Activated CD4-positive, alpha-beta T cell treated with anti-CD3 and anti-CD28 coated beads for 4 hours (primary cell): ENCODE measurements around the gene NCKAP5.

ENCODE experiments used
- DNase-seq, 2 donors: peaks; one replicate each; pipeline ENCODE4 v3.0.0-alpha.2; 2020

NCKAP5 gene

DNA sequence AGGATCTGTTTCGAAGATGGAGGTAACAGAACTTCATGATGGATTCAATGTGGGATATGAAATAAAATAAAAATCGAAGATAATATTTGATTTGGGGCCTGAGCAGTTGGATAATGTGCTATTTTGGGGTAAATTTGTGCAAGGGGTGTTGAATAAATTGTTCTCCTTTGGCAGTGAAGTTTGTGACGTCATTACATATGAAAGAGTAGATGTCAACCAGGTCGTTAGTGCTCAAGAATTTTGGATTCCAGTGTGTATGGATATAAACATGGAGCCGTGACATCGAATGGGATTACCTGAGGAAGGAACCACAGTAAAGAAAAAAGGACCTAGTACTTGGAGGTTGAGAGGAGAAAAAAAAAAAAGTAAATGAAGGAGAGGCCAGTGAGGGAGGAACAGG lies 253.0 kb downstream of the NCKAP5 start:
- DNase-seq, result no peak

GRCh38 chr2:133314795-133315194 lies 253.5 kb downstream of the NCKAP5 start:
- DNase-seq, result no peak

- DNase-seq, result no peak
Measured at GRCh38 chr2:133312038-133312729, 256.1 kb downstream of the NCKAP5 start.

GRCh38 chr2:133306236-133306635 lies 262.0 kb downstream of the NCKAP5 start:
- no peak for DNase-seq

GRCh38 chr2:133304344-133304743 lies 263.9 kb downstream of the NCKAP5 start:
- DNase-seq, result no peak

DNA sequence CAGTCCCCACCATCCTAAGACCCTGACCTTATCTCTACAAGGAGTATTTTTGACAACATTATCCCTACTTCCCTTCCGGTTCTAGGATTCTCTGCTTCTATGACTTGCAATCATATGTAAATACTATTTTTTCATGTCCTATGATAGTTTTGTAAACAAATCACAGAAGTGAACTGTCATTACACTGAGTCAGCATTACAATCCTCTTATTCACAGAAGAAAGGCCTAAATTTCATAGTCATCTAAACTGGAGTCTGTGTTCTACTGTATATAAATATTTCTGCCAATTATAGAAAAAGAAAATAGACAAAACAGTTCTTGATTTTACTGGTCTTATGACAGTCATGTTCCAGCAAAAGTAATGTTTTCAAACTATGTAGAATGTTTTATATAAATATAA lies 265.1 kb downstream of the NCKAP5 start:
- DNase-seq, result no peak

DNA sequence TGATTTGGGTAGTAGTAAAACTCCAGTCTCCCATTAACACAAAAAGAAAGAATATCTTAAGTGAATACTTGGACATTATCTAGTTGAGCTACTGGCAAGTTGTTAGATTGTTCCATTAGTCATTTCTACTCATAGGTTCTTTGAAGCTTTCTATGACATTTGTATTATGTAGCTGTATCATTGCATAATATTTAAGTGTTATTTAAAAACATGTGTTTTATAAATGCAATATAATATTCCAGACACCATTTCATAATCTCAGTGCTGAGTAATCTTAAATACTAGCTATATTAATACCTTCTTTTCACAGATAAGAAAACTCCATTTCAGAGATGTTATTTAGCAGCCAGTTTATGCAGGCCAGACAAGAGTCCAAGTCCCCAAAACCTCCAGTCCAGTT lies 271.9 kb downstream of the NCKAP5 start:
- no peak for DNase-seq

- DNase-seq, result no peak
Measured at GRCh38 chr2:133293544-133294353, 274.5 kb downstream of the NCKAP5 start.

DNA sequence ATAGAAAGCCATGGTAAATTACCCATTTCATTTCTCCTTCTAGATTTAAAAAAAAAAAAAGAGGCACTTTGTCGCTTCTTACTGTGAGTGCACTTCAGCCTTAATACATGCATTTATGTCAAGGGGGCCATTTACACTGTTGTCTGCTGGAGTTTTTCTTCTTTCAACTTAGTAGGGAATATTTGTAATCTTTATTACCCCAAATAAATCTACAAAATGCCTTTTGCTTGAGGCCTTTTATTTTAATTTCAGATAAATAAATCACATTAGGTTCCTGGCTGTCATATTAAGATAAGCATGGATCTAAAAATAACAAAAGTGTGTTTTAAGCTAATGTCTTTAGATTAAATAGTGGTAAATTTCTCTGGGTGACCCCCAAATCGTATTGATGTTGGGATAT lies 276.0 kb downstream of the NCKAP5 start:
- DNase-seq, result no peak

GRCh38 chr2:133287709-133288108 lies 280.6 kb downstream of the NCKAP5 start:
- no peak for DNase-seq

DNA sequence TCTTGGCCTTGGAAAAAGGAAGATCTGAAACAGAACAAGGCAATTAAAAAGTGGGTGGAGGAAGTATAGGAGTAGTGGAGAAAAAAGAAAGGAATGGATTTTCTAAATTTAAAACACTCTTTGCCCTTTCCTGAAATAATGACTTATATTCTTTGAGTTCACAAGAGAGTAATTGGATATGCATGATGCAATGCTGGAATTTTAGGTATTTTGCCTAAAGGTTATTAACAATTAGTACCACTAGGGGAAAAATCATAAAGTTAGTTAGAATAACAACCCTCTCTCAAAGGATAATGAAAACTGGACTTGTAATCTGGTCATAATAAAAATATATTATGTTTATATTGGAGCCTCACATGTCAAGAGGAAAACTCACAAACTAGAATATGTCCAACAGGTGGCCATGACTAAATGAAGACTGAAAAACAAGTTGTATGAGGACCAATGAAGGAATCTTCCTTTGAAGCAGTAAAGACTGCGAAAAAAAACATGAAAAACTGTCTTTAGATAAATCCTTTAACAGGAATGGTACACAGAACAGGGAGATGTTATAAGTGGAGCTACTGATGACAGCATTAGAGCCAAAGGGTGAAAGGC lies 281.8 kb downstream of the NCKAP5 start:
- no peak for DNase-seq

DNA sequence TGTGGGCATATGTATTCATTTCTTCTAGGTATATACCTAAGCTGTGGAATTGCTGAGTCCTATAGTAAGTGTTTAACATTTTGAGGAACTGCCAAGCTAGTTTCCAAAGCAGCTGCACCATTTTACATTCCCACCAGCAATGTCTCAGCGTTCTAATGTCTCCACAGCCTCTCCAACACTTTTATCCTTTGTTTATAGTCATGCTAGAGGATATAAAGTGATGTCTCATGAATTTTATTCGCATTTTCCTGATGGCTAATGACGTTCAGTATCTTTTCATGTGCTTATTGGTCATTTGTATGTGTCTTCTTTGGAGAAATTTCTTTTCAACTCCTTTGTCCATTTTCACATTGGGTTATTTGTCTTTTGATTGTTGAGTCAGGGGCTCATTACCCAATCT lies 295.2 kb downstream of the NCKAP5 start:
- DNase-seq, result no peak

- DNase-seq, result no peak
Measured at GRCh38 chr2:133271105-133271504, 297.2 kb downstream of the NCKAP5 start.

DNA sequence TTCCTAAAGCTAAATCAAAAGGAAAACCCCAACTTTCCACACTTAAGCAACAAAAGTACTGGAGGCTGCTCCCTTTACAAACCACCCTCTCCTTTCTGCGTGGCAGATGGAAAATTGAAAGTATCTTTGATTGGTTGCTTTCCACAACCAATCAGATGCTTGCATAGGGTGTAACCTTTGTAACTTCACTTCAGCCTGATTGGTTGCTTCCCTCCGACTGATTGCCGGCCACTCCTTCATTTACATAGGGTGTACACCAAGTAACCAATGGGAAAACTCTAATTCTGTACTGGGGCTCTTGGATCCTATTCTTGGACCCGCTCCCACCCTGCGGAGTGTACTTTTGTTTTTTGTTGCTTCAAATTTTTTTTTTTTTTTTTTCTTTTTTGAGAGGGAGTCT lies 297.7 kb downstream of the NCKAP5 start:
- no peak for DNase-seq

GRCh38 chr2:133266926-133267590 lies 301.2 kb downstream of the NCKAP5 start:
- no peak for DNase-seq

- DNase-seq, result no peak
Measured at GRCh38 chr2:133266041-133266925, 302.0 kb downstream of the NCKAP5 start.

GRCh38 chr2:133265432-133265949 lies 302.8 kb downstream of the NCKAP5 start:
- DNase-seq, result no peak

GRCh38 chr2:133264989-133265401 lies 303.3 kb downstream of the NCKAP5 start:
- no peak for DNase-seq

- no peak for DNase-seq
Measured at GRCh38 chr2:133262893-133263292, 305.4 kb downstream of the NCKAP5 start.

DNA sequence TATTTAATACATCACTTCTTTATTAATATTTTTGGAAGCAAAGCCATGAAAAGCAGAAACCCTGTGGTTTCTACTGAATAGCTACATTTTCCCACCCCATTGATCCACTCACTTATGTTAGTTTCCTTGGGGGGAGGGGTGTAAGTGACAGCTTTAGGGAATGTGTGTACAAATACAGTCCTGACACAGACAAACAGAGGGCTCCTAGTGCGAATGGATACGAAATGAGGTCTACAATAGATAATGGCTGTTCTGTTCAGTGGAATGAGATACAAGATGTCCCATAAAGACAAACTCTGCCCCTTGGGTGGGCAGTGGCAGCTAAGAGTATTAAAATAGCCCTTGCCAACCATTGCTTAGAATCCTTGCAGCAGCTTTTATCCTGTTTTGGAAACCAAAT lies 312.9 kb downstream of the NCKAP5 start:
- no peak for DNase-seq

DNA sequence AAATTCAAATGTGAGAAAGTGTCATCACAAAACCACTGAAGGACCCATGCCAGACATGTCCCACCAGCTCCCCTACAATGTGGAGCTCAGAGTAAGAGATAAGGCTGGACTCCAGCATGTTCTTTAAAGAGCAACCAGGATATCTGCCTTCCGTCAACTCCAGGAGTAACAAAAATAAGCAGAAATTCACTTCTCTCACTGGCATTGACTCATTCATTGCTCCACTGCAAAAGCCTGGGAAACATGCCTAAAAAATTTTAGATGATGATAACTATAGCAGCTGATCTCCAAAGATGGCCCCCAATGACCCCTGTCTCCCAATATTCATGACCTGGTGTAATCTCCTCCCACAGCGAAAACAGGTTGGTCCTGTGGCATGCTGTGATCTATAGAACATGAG lies 314.5 kb downstream of the NCKAP5 start:
- no peak for DNase-seq

DNA sequence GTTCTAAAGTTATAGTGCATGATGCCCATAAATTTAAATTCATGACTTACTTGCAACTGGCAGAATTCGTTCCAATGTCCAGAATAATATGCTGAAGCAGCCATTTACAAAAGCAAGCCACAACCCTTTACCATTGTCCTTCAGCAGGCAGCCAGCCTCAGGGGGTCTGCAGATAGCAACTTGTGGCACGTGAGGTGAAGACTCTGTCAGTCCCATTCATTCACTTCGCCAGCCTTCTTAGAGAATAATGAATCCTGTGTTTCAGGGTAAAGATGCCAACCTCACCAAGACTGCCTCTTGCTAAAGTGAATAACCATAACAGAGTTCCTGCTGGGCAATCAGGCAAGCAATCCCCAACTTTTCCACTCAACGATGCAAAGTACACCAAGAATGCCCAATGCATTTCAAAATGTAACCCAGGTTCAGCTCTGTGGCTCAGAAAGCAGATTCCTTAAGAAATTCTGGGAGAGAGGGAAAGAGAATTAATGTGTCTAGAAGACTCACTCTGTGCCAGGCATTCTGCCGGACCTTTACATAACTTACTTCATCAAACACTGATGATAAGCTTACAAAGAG lies 315.4 kb downstream of the NCKAP5 start:
- DNase-seq, result no peak
